ENCODE measurements around the gene TFAP2D.

Gene TFAP2D

GRCh38 chr6:50721978-50722377 lies 8.7 kb downstream of the TFAP2D start:
- no peak overlapping the region for H3K27ac ChIP-seq
- TF ChIP-seq ZFX (IDR thresholded peaks at IDR 0.05; ENCODE audit: borderline replicate concordance), result no peak
- TF ChIP-seq, protein P1, sequence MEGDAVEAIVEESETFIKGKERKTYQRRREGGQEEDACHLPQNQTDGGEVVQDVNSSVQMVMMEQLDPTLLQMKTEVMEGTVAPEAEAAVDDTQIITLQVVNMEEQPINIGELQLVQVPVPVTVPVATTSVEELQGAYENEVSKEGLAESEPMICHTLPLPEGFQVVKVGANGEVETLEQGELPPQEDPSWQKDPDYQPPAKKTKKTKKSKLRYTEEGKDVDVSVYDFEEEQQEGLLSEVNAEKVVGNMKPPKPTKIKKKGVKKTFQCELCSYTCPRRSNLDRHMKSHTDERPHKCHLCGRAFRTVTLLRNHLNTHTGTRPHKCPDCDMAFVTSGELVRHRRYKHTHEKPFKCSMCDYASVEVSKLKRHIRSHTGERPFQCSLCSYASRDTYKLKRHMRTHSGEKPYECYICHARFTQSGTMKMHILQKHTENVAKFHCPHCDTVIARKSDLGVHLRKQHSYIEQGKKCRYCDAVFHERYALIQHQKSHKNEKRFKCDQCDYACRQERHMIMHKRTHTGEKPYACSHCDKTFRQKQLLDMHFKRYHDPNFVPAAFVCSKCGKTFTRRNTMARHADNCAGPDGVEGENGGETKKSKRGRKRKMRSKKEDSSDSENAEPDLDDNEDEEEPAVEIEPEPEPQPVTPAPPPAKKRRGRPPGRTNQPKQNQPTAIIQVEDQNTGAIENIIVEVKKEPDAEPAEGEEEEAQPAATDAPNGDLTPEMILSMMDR (IDR thresholded peaks at IDR 0.05), result no peak

DNA sequence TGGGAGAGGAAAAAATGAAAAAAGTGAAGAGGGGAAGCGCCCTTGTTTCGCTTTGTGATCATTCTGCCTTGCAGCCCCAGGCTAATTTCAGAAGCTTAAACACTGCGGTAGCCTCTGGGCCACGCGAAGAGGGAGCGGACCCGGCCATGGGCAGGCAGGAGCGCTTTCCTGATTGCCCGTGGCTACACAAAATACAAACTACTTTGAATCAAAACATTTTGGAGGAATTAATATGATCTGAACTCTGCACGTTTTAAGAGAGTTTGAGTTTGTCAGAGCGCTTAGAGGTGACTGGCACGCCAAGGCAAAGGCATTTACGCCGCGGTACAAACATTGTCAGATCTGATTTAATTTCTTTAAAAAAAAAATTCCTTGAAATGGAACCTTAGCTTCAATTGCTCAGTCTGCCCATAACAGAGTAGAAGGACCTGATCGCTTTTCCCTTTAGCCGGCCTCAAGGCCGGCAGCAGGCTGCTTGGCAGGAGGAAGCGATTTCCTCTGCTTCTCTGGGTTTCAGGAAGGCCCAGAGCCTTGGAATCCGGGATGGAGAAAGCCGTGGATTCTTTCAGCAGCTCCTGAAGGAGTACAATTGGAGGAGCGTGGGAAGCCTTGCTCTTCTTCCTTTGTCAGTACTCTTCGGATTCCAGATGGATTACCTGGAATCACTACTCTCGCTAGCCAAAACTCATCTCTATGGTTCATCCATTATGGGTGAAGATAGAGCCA lies 9.7 kb downstream of the TFAP2D start:
- no peak for TF ChIP-seq ZFX (IDR thresholded peaks at IDR 0.05; ENCODE audit: borderline replicate concordance)
- TF ChIP-seq, protein P1 (IDR thresholded peaks at IDR 0.05), result no peak
- no peak overlapping the region for H3K27ac ChIP-seq

DNA sequence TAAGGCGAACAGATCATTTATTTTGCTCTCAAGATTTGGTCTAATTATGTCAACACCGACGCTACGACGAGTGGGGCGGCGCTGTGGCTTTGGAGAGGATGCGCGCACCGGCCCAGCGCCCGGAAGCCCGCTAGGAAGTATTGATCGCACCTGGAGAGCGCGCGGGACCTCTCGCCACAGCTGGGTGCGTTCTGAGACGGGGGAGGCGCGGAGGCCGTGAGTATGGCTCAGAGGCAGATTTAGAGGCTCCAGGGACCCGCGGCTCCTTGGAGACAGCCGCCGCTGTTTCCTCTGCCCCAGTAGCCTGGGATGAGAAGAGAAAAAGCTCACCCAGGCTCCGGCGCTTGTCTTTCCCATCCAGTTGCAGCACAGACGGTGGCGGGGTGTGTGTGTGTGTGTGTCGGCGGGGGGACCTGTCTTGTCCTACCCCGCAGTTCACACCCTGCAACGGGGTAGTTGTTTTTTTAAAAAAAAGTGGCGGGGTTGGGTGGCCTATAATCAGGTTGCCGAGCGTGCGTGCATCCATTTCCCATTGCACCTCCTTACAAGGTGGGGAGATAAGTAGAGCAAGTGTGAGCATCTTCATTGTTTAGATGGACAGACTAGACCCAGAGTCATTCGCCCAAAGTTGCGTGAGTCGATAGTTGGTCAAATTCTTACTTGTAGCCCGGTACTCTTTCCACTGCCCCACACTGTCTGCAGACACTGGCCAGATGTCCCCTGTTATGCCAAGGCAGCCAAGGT lies 11.2 kb downstream of the TFAP2D start:
- TF ChIP-seq ZFX (IDR thresholded peaks at IDR 0.05; ENCODE audit: borderline replicate concordance), result no peak
- TF ChIP-seq, protein P1 (IDR thresholded peaks at IDR 0.05), result peak; percentile 33; the same call in 1 of the 2 replicates
- no peak overlapping the region for H3K27ac ChIP-seq

GRCh38 chr6:50734488-50734887 lies 21.2 kb downstream of the TFAP2D start:
- H3K27ac ChIP-seq, result no peak overlapping the region
- TF ChIP-seq, protein P1 (IDR thresholded peaks at IDR 0.05), result no peak
- TF ChIP-seq ZFX (IDR thresholded peaks at IDR 0.05; ENCODE audit: borderline replicate concordance), result no peak

GRCh38 chr6:50742161-50742560 lies 28.8 kb downstream of the TFAP2D start:
- TF ChIP-seq, protein P1 (IDR thresholded peaks at IDR 0.05), result no peak
- no peak for TF ChIP-seq ZFX (IDR thresholded peaks at IDR 0.05; ENCODE audit: borderline replicate concordance)
- H3K27ac ChIP-seq, result no peak overlapping the region

DNA sequence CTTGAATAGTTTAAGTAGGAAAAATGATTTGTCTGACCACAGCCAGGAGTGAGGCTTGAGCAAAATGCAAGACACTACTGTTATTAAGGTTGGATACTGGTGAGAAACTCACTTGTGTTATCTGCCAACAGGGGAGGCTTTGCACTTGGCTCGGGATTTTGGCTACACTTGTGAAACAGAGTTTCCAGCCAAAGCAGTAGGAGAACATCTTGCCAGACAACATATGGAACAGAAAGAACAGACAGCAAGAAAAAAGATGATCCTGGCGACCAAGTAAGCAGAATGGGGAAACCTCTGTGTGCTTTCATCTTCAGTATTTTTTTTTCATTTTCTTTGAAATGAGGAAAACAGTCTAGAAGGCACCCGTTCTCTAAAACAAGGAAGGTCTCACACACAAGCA lies 31.6 kb downstream of the TFAP2D start:
- no peak for TF ChIP-seq ZFX (IDR thresholded peaks at IDR 0.05; ENCODE audit: borderline replicate concordance)
- TF ChIP-seq, protein P1 (IDR thresholded peaks at IDR 0.05), result no peak
- H3K27ac ChIP-seq, result no peak overlapping the region

- TF ChIP-seq, protein P1 (IDR thresholded peaks at IDR 0.05), result no peak
- no peak for TF ChIP-seq ZFX (IDR thresholded peaks at IDR 0.05; ENCODE audit: borderline replicate concordance)
- no peak overlapping the region for H3K27ac ChIP-seq
Measured at GRCh38 chr6:50762798-50763197, 49.5 kb downstream of the TFAP2D start.
